WTC11 (cell line): ENCODE results near the gene AP2M1.

Experiments
- FOXJ3 ChIP-seq: sonication (generic); formaldehyde crosslinking; IDR thresholded peaks from 2 replicates; pipeline ENCODE4 v1.9.0; 2021; ENCODE audit warnings: missing genetic modification reagents, mild to moderate bottlenecking, borderline replicate concordance
- NR3C1 ChIP-seq: sonication (generic); formaldehyde crosslinking; conservative IDR thresholded peaks from 2 replicates; pipeline ENCODE4 v1.8.1; 2023; ENCODE audit warnings: low read depth, mild to moderate bottlenecking, missing genetic modification reagents
- TF ChIP-seq, protein P1 (sequence below): fragments of 200-600 bp; IDR thresholded peaks from 2 replicates; pipeline ENCODE4 v1.8.0; 2022; ENCODE audit warnings: antibody characterized with exemption
- TF ChIP-seq, protein P2 (sequence below): fragments of 250-450 bp; sonication (Bioruptor Pico); IDR thresholded peaks from 2 replicates; pipeline ENCODE4 v1.9.0; 2021; ENCODE audit warnings: mild to moderate bottlenecking
- TF ChIP-seq, protein P3 (sequence below): sonication (generic); formaldehyde crosslinking; IDR thresholded peaks from 2 replicates; pipeline ENCODE4 v1.8.1; 2023; ENCODE audit warnings: mild to moderate bottlenecking, missing genetic modification reagents, moderate library complexity

DNA sequence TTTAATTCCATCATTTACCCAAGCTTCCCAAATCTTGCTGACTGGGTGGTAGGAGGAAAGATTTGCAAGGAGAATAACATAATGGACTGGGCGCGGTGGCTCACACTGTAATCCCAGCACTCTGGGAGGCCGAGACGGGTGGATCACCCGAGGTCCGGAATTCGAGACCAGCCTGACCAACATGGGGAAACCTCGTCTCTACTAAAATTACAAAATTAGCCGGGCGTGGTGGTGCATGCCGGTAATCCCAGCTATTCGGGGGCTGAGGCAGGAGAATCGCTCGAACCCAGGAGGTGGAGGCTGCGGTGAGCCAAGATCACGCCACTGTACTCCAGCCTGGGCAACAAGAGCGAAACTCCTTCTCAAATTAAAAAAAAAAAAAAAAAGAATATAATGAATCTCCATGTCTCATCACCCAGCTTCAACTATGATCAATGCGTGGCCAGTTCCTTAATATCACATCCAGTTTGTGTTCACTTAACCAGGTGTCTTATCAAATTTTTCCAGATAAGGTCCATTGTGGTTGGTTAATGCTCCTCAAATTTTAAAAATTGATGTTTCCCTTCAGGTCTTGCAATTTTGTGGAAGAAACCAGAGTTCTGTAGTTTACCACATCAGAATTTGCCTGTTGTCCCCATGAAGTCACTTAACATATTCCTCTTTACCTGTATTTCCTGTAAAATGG, 10.0 kb downstream of the AP2M1 start:
- TF ChIP-seq, protein P1, sequence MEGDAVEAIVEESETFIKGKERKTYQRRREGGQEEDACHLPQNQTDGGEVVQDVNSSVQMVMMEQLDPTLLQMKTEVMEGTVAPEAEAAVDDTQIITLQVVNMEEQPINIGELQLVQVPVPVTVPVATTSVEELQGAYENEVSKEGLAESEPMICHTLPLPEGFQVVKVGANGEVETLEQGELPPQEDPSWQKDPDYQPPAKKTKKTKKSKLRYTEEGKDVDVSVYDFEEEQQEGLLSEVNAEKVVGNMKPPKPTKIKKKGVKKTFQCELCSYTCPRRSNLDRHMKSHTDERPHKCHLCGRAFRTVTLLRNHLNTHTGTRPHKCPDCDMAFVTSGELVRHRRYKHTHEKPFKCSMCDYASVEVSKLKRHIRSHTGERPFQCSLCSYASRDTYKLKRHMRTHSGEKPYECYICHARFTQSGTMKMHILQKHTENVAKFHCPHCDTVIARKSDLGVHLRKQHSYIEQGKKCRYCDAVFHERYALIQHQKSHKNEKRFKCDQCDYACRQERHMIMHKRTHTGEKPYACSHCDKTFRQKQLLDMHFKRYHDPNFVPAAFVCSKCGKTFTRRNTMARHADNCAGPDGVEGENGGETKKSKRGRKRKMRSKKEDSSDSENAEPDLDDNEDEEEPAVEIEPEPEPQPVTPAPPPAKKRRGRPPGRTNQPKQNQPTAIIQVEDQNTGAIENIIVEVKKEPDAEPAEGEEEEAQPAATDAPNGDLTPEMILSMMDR: no peak
- TF ChIP-seq, protein P2, sequence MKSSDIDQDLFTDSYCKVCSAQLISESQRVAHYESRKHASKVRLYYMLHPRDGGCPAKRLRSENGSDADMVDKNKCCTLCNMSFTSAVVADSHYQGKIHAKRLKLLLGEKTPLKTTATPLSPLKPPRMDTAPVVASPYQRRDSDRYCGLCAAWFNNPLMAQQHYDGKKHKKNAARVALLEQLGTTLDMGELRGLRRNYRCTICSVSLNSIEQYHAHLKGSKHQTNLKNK: no peak
- TF ChIP-seq FOXJ3 (CRISPR knock-in tag) (no peak), NR3C1 (CRISPR knock-in tag) (no peak)
- TF ChIP-seq, protein P3, sequence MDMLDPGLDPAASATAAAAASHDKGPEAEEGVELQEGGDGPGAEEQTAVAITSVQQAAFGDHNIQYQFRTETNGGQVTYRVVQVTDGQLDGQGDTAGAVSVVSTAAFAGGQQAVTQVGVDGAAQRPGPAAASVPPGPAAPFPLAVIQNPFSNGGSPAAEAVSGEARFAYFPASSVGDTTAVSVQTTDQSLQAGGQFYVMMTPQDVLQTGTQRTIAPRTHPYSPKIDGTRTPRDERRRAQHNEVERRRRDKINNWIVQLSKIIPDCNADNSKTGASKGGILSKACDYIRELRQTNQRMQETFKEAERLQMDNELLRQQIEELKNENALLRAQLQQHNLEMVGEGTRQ (CRISPR knock-in tag): no peak
